Suprapubic skin (tissue), 4 donors: ENCODE measurements around the gene DNM3. TPM values are rescaled to one million over a fixed set of nuclear protein-coding genes. Genes with fewer than 3 reads are reported as not detected.

Experiments
- DNase-seq, 2 donors: peaks; one replicate each; pipeline ENCODE4 v3.0.0-alpha.2; 2019; ENCODE audit warnings: low spot score in 2 of 2
- H3K27ac ChIP-seq: fragments of 200-600 bp; sonication (generic); one replicate; pipeline ENCODE4 v1.5.1; 2019
- H3K27me3 ChIP-seq: fragments of 200-600 bp; sonication (generic); one replicate; pipeline ENCODE4 v1.5.1; 2019
- H3K36me3 ChIP-seq: fragments of 200-600 bp; sonication (generic); one replicate; pipeline ENCODE4 v1.5.1; 2019
- H3K4me1 ChIP-seq: fragments of 200-600 bp; sonication (generic); one replicate; pipeline ENCODE4 v1.5.1; 2019
- H3K4me3 ChIP-seq: fragments of 200-600 bp; sonication (generic); one replicate; pipeline ENCODE4 v1.5.1; 2019; ENCODE audit warnings: mild to moderate bottlenecking
- H3K9me3 ChIP-seq: fragments of 200-600 bp; sonication (generic); one replicate; pipeline ENCODE4 v1.5.1; 2019
- EP300 ChIP-seq: sonication (generic); formaldehyde crosslinking; IDR thresholded peaks from one replicate; pipeline ENCODE4 v1.6.1; 2017; ENCODE audit warnings: antibody characterized with exemption
- POLR2A ChIP-seq, 2 donors: fragments of 450-650 bp; IDR thresholded peaks; one replicate each; pipeline ENCODE4 v1.6.1; 2017; ENCODE audit warnings: antibody characterized with exemption in 2 of 2, mild to moderate bottlenecking in 2 of 2, moderate library complexity in 2 of 2
- POLR2AphosphoS5 ChIP-seq, 3 donors: sonication (generic); formaldehyde crosslinking; IDR thresholded peaks; one replicate each; pipeline ENCODE4 v1.6.1; 2017; ENCODE audit warnings: antibody characterized with exemption in 3 of 3
- WGBS: methylation state at CpG from one replicate; pipeline ENCODE4 v1.1.5; 2018; 5-methylcytosine and 5-hydroxymethylcytosine counted together
- total RNA-seq, 4 donors: library from RNA; depleted of rRNA; stranded (reverse); fragments of >200 nt; gene quantifications; one replicate each; pipeline ENCODE4 v1.1.0, GENCODE V29; 2016
- TF ChIP-seq, protein P1 (sequence below), 2 donors: fragments of 200-600 bp in 1 of 2; fragments of 450-650 bp in 1 of 2; sonication (generic) in 1 of 2; IDR thresholded peaks; one replicate each; pipeline ENCODE4 v1.5.1; 2016 to 2019; ENCODE audit warnings: antibody characterized with exemption in 2 of 2, mild to moderate bottlenecking in 1 of 2, moderate library complexity in 1 of 2

DNM3 gene
- total RNA-seq, 4 donors from 2014 or later = 1.6 to 11.7 (median 3.7) TPM

DNA sequence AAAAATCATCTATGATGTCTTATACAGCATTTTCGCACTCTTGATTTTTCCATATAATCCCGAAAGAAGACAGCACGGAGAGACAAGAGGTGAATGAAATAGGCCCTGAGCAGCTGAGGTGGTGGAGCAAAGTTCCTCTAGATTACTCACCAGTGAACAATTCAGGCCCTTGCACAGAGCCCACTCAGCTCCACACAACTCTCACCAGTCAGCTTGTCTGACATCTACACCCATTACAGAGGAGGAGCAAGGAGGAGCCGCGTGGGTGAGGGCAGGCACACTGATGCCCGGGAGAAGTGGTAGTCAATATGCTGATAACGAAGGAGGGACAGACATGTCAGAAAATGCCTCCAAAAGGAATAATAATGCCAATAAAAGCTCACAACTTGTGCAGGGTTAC, 59.9 kb downstream of the DNM3 start:
- H3K36me3 ChIP-seq = no peaks in the 10 kb centered on the region
- no peak for DNase-seq
- TF ChIP-seq, protein P1, sequence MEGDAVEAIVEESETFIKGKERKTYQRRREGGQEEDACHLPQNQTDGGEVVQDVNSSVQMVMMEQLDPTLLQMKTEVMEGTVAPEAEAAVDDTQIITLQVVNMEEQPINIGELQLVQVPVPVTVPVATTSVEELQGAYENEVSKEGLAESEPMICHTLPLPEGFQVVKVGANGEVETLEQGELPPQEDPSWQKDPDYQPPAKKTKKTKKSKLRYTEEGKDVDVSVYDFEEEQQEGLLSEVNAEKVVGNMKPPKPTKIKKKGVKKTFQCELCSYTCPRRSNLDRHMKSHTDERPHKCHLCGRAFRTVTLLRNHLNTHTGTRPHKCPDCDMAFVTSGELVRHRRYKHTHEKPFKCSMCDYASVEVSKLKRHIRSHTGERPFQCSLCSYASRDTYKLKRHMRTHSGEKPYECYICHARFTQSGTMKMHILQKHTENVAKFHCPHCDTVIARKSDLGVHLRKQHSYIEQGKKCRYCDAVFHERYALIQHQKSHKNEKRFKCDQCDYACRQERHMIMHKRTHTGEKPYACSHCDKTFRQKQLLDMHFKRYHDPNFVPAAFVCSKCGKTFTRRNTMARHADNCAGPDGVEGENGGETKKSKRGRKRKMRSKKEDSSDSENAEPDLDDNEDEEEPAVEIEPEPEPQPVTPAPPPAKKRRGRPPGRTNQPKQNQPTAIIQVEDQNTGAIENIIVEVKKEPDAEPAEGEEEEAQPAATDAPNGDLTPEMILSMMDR (IDR thresholded peaks at IDR 0.05) = no peak
- TF ChIP-seq EP300 (no peak), POLR2AphosphoS5 (IDR thresholded peaks at IDR 0.05) (no peak), POLR2A (IDR thresholded peaks at IDR 0.05) (no peak)
- no peaks in the 10 kb centered on the region for H3K9me3 ChIP-seq
- peaks cover 3% of the 10 kb centered on the region for H3K4me1 ChIP-seq
- no peak overlapping the region for H3K27ac ChIP-seq
- 96% methylated on average over 7 of the region's 7 CpGs for WGBS
- H3K27me3 ChIP-seq = no peaks in the 10 kb centered on the region
- no peak overlapping the region for H3K4me3 ChIP-seq

DNA sequence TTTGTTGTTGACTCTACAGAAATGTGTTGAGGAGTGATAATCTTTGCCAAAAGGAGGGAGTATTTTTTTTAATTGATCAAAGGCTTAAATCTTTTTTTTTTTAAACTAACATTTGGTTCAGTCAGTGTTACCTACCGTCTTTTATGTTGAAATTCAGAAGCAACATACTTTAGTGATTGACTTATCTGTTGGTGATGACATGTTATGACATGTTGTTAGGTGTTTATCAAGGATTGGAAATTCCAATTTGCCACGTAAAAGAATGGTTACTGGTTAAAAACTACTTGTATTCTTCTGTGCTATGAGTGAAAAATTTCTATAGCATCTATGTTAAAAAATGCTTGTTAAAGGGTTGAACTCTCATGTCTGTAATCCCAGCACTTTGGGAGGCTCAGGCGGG, 61.2 kb downstream of the DNM3 start:
- Histone ChIP-seq H3K9me3 (no peaks in the 10 kb centered on the region), H3K4me3 (no peak overlapping the region), H3K36me3 (no peaks in the 10 kb centered on the region), H3K27ac (no peak overlapping the region), H3K4me1 (peaks cover 3% of the 10 kb centered on the region), H3K27me3 (no peaks in the 10 kb centered on the region)
- WGBS = 56% methylated on average over 3 of the region's 3 CpGs
- DNase-seq = no peak
- TF ChIP-seq EP300 (no peak), POLR2AphosphoS5 (IDR thresholded peaks at IDR 0.05) (no peak), POLR2A (IDR thresholded peaks at IDR 0.05) (no peak)
- TF ChIP-seq, protein P1 (IDR thresholded peaks at IDR 0.05) = no peak

DNA sequence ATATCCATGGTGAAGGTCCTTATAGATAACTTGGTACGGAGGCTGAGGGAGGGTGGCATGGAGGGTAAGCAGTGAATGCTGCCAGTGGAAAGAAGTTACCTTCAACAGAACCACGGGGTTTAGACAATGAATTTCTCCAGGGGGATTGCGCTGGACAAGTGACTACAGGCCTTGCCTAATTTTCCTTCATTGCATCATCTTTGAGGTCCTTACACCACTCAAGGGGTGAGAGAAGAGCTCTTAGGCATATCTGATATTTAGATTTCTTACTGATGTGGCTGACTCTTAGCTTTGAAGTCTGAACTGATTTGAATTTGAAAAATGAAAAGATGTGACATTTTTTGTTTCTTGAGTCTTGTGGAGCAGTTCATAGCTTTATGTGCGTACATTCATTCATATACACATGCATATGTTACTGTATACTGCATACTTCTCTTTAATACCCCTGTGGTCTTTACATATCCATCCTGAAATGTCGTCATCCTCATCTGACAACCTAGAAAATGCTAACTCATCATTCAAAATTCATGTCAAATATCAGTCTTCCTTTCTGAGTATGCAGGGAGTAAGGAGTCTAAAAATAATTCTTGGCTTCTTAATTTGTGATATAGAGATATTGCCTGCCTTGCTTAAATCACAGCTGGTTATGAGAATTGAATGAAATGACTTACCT, 63.6 kb downstream of the DNM3 start:
- no peaks in the 10 kb centered on the region for H3K9me3 ChIP-seq
- H3K4me3 ChIP-seq = no peak overlapping the region
- peaks cover 3% of the 10 kb centered on the region for H3K4me1 ChIP-seq
- TF ChIP-seq POLR2A (IDR thresholded peaks at IDR 0.05) (no peak), EP300 (no peak), POLR2AphosphoS5 (IDR thresholded peaks at IDR 0.05) (no peak)
- TF ChIP-seq, protein P1 (IDR thresholded peaks at IDR 0.05) = no peak
- H3K27me3 ChIP-seq = no peaks in the 10 kb centered on the region
- no peaks in the 10 kb centered on the region for H3K36me3 ChIP-seq
- 71% methylated on average over 5 of the region's 5 CpGs for WGBS
- no peak overlapping the region for H3K27ac ChIP-seq
- DNase-seq = no peak

DNA sequence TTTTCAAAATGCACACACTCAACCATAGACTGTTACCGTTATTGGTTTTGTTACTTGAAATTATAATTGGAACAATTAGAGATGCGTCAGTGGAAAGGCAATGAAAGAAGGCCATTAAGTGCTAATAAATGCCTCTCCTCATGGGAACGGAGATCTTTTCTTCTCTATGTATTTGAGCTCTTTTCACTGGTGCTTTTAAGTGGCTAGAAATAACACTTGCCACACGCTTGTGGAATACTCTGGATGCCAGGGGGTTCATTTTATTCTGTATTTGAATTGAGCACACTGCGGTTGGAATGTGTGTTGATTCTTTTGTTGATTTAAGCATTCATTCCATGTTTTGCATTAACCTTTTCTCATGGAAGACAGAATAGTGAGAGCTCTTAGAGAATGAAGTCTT, 68.4 kb downstream of the DNM3 start:
- no peaks in the 10 kb centered on the region for H3K27me3 ChIP-seq
- H3K9me3 ChIP-seq = no peaks in the 10 kb centered on the region
- peaks cover 7% of the 10 kb centered on the region for H3K4me1 ChIP-seq
- H3K36me3 ChIP-seq = no peaks in the 10 kb centered on the region
- H3K27ac ChIP-seq = no peak overlapping the region
- DNase-seq = no peak
- 79% methylated on average over 5 of the region's 5 CpGs for WGBS
- TF ChIP-seq, protein P1 (IDR thresholded peaks at IDR 0.05) = no peak
- no peak for TF ChIP-seq POLR2AphosphoS5 (IDR thresholded peaks at IDR 0.05)
- TF ChIP-seq EP300 = no peak
- TF ChIP-seq POLR2A (IDR thresholded peaks at IDR 0.05) = no peak
- no peak overlapping the region for H3K4me3 ChIP-seq

DNA sequence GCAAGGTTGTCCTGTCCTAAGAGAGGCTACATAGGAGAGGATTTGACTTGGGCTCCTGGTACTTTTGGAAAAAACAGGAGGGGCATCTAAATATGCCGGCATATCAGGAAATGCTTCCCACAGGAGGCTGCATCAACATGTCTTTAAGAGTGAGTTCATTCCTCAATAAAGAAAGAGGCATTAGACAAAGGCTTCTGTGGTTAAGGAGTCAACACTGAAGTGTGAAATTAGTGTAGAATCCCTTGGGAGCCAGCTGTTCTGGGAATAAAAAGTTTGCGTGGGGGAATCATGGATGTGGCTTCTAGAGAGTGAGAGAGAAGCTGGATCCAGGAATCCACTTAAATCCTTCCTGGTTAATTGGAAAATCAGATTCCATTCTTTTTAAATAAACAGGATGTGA, 69.5 kb downstream of the DNM3 start:
- H3K27me3 ChIP-seq = no peaks in the 10 kb centered on the region
- DNase-seq = no peak
- H3K4me1 ChIP-seq = peaks cover 7% of the 10 kb centered on the region
- H3K36me3 ChIP-seq = no peaks in the 10 kb centered on the region
- TF ChIP-seq POLR2AphosphoS5 (IDR thresholded peaks at IDR 0.05) = no peak
- TF ChIP-seq POLR2A (IDR thresholded peaks at IDR 0.05) = no peak
- H3K27ac ChIP-seq = no peak overlapping the region
- H3K9me3 ChIP-seq = no peaks in the 10 kb centered on the region
- no peak overlapping the region for H3K4me3 ChIP-seq
- 52% methylated on average over 2 of the region's 2 CpGs for WGBS

DNA sequence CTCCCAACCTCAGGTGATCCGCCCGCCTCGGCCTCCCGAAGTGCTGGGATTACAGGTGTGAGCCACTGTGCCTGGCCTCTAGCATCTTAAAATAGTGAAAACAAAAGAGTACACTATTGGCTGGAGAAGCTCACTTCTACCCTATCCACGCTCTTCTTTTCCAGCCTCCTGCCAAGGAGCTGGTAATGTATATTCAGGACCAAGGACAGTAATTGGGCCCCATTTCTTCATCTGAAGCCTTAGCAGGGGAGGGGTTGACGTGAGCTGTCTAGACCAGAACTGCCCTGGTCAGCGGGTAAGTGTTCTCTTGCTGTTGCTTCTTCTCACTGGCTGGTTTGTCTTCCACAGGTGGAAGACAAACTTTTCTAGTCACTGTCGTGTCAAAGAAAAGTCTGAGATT, 70.2 kb downstream of the DNM3 start:
- TF ChIP-seq POLR2AphosphoS5 (IDR thresholded peaks at IDR 0.05) (no peak), POLR2A (IDR thresholded peaks at IDR 0.05) (no peak), EP300 (no peak)
- TF ChIP-seq, protein P1 (IDR thresholded peaks at IDR 0.05) = no peak
- no peak for DNase-seq
- Histone ChIP-seq H3K4me1 (peaks cover 10% of the 10 kb centered on the region), H3K36me3 (no peaks in the 10 kb centered on the region), H3K4me3 (no peak overlapping the region), H3K27me3 (no peaks in the 10 kb centered on the region), H3K9me3 (no peaks in the 10 kb centered on the region), H3K27ac (no peak overlapping the region)
- 97% methylated on average over 8 of the region's 8 CpGs for WGBS
